ENCODE results near the gene CNIH1. TPM values are rescaled to one million over a fixed set of nuclear protein-coding genes. Genes with fewer than 3 reads are reported as not detected.

The CNIH1 gene
- total and polyA plus RNA-seq, 4 donors = 44.1 to 145 (median 85.7) TPM

DNA sequence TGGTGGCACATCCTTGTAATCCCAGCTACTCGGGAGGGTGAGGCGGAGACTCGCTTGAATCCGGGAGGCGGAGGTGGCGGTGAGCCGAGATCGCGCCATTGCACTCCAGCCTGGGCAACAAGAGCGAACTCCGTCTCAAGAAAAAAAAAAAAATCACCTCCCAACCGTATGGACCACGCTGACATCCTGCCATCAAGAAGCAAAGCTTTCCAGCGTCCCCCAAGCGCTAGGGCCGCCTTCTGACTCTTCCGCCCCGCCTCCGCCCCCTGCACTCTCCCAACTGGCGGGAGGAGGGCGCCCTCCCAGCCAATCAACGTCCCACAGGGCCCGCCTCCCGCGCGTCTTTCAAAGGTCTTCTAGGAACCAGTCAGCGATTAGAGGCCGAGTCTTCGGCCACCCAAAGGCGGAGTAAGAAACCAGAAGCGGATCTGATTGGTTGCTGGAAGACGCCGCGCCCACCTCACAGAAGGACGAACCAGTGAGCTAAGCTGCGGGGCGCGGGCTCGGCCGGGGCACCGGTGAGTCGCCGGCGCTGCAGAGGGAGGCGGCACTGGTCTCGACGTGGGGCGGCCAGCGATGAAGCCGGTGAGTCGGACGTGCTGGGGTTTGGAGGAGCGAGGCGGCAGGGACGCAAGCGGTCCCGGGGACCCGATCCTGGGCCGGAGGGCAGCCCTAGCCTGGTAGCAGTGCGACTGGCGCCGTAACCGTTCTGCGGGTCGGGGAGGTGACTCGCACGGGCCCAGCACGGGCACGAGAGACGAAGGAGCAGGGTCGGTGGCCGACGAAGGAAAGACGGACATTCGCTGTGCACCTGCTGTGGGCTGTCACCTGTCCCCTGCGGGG lies 44.5 kb downstream of the CNIH1 start, which contains the start of gene CDKN3:
Gene CDKN3 (plus strand): TSS at position 515 of the 843 bp plus-strand sequence. CDS start 62 bp downstream, at position 577.
- TF ChIP-seq CTCF (IDR thresholded peaks at IDR 0.05; ENCODE audit: control extremely low read depth, extremely low read depth) = peak; percentile 42
- H3K9me3 ChIP-seq (ENCODE audit: control insufficient read depth in 4 of 4, insufficient read depth in 3 of 4, low read length in 3 of 4) = no peaks in the 10 kb centered on the region
- peak within 1 kb of the TSS; percentile 59 to 80 for H3K9ac ChIP-seq (ENCODE audit: insufficient read depth in 1 of 2, low read length in 2 of 2)
- DNase-seq (peak; percentile 99), ATAC-seq (ENCODE audit: insufficient read depth, low FRiP score) (peak; percentile 99)
- WGBS, 2 donors = 2% methylated on average over 75 to 76 of the region's 76 CpGs
- peak within 1 kb of the TSS; percentile 10 to 57 for H3K27ac ChIP-seq (ENCODE audit: low read depth in 1 of 2, low read length in 1 of 2)
- H3K27me3 ChIP-seq (ENCODE audit: control insufficient read depth in 3 of 3, insufficient read depth in 3 of 3, low read length in 2 of 3) = no peaks in the 10 kb centered on the region
- H3K4me3 ChIP-seq = peak within 1 kb of the TSS; percentile 49
- H3K4me1 ChIP-seq (ENCODE audit: control insufficient read depth in 5 of 5, insufficient read depth in 5 of 5, low read length in 5 of 5) = peaks cover 0 to 18% (median 0%) of the 10 kb centered on the region in 5 donors
- H3K36me3 ChIP-seq (ENCODE audit: control insufficient read depth in 4 of 4, insufficient read depth in 4 of 4, low read length in 4 of 4) = no peaks in the 10 kb centered on the region

- Histone ChIP-seq H3K9me3 (ENCODE audit: control insufficient read depth in 4 of 4, insufficient read depth in 3 of 4, low read length in 3 of 4) (no peaks in the 10 kb centered on the region), H3K4me1 (ENCODE audit: control insufficient read depth in 5 of 5, insufficient read depth in 5 of 5, low read length in 5 of 5) (peaks cover 0 to 18% (median 0%) of the 10 kb centered on the region in 5 donors), H3K36me3 (ENCODE audit: control insufficient read depth in 4 of 4, insufficient read depth in 4 of 4, low read length in 4 of 4) (no peaks in the 10 kb centered on the region), H3K27me3 (ENCODE audit: control insufficient read depth in 3 of 3, insufficient read depth in 3 of 3, low read length in 2 of 3) (no peaks in the 10 kb centered on the region), H3K4me3 (no peak overlapping the region), H3K27ac (ENCODE audit: low read depth in 1 of 2, low read length in 1 of 2) (no peak overlapping the region), H3K9ac (ENCODE audit: insufficient read depth in 1 of 2, low read length in 2 of 2) (peak overlapping the region in 1 of 2 donors; percentile 80)
- no peak for DNase-seq
- ATAC-seq (ENCODE audit: insufficient read depth, low FRiP score) = no peak
- 73 to 75% methylated on average over 9 of the region's 9 CpGs for WGBS, 2 donors
- no peak for TF ChIP-seq CTCF (IDR thresholded peaks at IDR 0.05; ENCODE audit: control extremely low read depth, extremely low read depth)
Measured at GRCh38 chr14:54396183-54396492, 45.0 kb downstream of the CNIH1 start.

- no peak for ATAC-seq (ENCODE audit: insufficient read depth, low FRiP score)
- no peak for DNase-seq
- H3K27me3 ChIP-seq (ENCODE audit: control insufficient read depth in 3 of 3, insufficient read depth in 3 of 3, low read length in 2 of 3) = no peaks in the 10 kb centered on the region
- H3K36me3 ChIP-seq (ENCODE audit: control insufficient read depth in 4 of 4, insufficient read depth in 4 of 4, low read length in 4 of 4) = no peaks in the 10 kb centered on the region
- peaks cover 0 to 18% (median 0%) of the 10 kb centered on the region in 5 donors for H3K4me1 ChIP-seq (ENCODE audit: control insufficient read depth in 5 of 5, insufficient read depth in 5 of 5, low read length in 5 of 5)
- WGBS, 2 donors = 96 to 98% methylated on average over 2 of the region's 2 CpGs
- no peaks in the 10 kb centered on the region for H3K9me3 ChIP-seq (ENCODE audit: control insufficient read depth in 4 of 4, insufficient read depth in 3 of 4, low read length in 3 of 4)
- H3K9ac ChIP-seq (ENCODE audit: insufficient read depth in 1 of 2, low read length in 2 of 2) = no peak overlapping the region
- H3K4me3 ChIP-seq = no peak overlapping the region
- no peak for TF ChIP-seq CTCF (IDR thresholded peaks at IDR 0.05; ENCODE audit: control extremely low read depth, extremely low read depth)
- no peak overlapping the region for H3K27ac ChIP-seq (ENCODE audit: low read depth in 1 of 2, low read length in 1 of 2)
Measured at GRCh38 chr14:54395716-54396115, 45.5 kb downstream of the CNIH1 start.
